ENCODE results near the gene MEIS2.

GRCh38 chr15:36912311-36912712 lies 188.0 kb downstream of the MEIS2 start:
- TF ChIP-seq CTCF (conservative IDR thresholded peaks at IDR 0.05; ENCODE audit: low read length): no peak
- TF ChIP-seq EZH2phosphoT487 (IDR thresholded peaks at IDR 0.05; ENCODE audit: borderline replicate concordance): no peak
